Right ventricle myocardium inferior (tissue), 1 donor: ENCODE results near the gene FLG. TPM values are rescaled to one million over a fixed set of nuclear protein-coding genes. Genes with fewer than 3 reads are reported as not detected.
A peak's percentile ranks its signal among the peaks of the same experiment; 100 is the strongest.
"Not testable (repeated sequence)": the region's sequence is repeated elsewhere in the genome, so short reads cannot be mapped to it uniquely, and the experiment has no call there.

ENCODE experiments used
- ATAC-seq: fragments of 200-7000 bp; cut with Tn5 transposase; one replicate; pipeline ENCODE4 v1.9.1; 2020; ENCODE audit warnings: mild to moderate bottlenecking, moderate library complexity
- DNase-seq: peaks from one replicate; pipeline ENCODE4 v3.0.0; 2021; ENCODE audit errors: missing footprints
- intact Hi-C: fragments of 100-400 bp; cut with DNase I; formaldehyde crosslinking; loops from one replicate; pipeline ENCODE4 v1.11.0; 2022
- total RNA-seq: library from RNA; stranded (reverse); fragmentation: NEBNext Ultra II Directional; extraction: Animal tissue kit (Norgen Biotek cat#: 25700); gene quantifications from one replicate; pipeline ENCODE4 v1.2.1, GENCODE V29; 2021
- donor health status: DM: no; HTN: yes; CAD: no; lungs with severe emphysema.

The FLG gene
- total RNA-seq, 1 donor from 2014 or later, result not detected

DNA sequence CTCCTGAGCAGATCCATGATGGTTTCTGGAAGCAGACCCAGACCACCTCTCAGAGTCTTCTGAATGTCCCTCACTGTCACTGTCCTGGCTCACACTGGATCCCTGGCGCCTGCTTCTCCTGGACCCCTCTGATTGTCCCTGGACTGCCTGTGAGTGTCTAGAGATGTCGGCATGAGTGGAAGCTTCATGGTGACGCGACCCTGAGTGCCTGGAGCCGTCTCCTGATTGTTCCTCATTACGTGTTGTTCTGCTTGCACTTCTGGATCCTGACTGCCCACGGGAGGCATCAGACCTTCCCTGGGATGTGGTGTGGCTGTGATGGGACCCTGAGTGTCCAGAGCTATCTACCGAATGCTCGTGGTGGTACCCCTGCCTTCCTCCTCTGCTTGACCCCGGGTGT, 18.9 kb downstream of the FLG start:
- DNase-seq, intact Hi-C loops, ATAC-seq: not testable (repeated sequence)

DNA sequence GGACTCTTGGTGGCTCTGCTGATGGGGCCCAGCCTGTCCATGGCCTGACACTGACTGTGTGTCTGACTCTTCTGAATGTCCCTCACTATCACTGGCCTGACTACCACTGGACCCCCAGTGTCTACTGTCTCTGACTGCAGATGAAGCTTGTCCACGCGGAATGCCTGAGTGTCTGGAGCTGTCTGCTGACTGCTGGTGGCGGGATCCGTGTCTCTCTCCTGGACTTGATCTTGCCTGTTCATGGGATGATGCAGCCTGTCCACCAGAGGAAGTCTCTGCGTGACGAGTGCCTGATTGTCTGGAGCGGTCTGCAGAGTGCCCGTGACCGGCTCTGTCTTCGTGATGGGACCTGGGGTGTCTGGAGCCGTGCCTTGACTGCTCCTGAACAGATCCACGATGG, 20.3 kb downstream of the FLG start:
- intact Hi-C loops, ATAC-seq, DNase-seq: not testable (repeated sequence)

GRCh38 chr1:152303139-152303872, 21.7 kb downstream of the FLG start:
- intact Hi-C loops, ATAC-seq: not testable (repeated sequence)
- DNase-seq, result peak; percentile 49

GRCh38 chr1:152256394-152256793, 68.6 kb downstream of the FLG start:
- intact Hi-C loops, ATAC-seq, DNase-seq: not testable (repeated sequence)

Other genes starting within 250 kb of the FLG start
- gene TCHHL1, start 236.2 kb downstream of the FLG start, total RNA-seq, result not detected
- gene TCHH, start 209.8 kb downstream of the FLG start, total RNA-seq, result not detected
- not detected for gene RPTN, start 166.0 kb downstream of the FLG start, total RNA-seq
- gene HRNR, start 101.0 kb downstream of the FLG start, total RNA-seq, result not detected
- not detected for gene FLG2, start 34.8 kb upstream of the FLG start, total RNA-seq
- gene CRNN, start 89.0 kb upstream of the FLG start, total RNA-seq, result not detected
- not detected for gene LCE5A, start 185.6 kb upstream of the FLG start, total RNA-seq
- gene CRCT1, start 189.2 kb upstream of the FLG start, total RNA-seq, result not detected
- gene LCE3E, start 241.5 kb upstream of the FLG start, total RNA-seq, result not detected